A673 (cell line): ENCODE data around the gene NHLRC1. TPM values are rescaled to one million over a fixed set of nuclear protein-coding genes. Genes with fewer than 3 reads are reported as not detected.

Experiments used
- BruUV-seq: library from RNA; stranded (reverse); fragments of 400-500 nt; replicated peaks from 2 replicates; lab custom pipeline; 2021; lab: Mats Ljungman, UMichigan
- CTCF ChIA-PET: fragments of 300-600 bp; sonication (Branson Sonifier 250); formaldehyde crosslinking; loops from one replicate; lab custom pipeline; 2022; ENCODE audit warnings: antibody characterized with exemption; lab: Charles Lee
- POLR2A ChIA-PET: fragments of 300-600 bp; sonication (Branson Sonifier 250); formaldehyde crosslinking; loops from one replicate; lab custom pipeline; 2022; ENCODE audit warnings: antibody characterized with exemption; ENCODE audit not compliant: low non-redundant PET; lab: Charles Lee
- DNase-seq: peaks from one replicate; pipeline ENCODE4 v3.0.0-alpha.2; 2015; ENCODE audit warnings: low spot score
- H3K27ac ChIP-seq: fragments of 200-600 bp; sonication (generic); 2 replicates; pipeline ENCODE4 v1.5.1; 2016; ENCODE audit warnings: mixed run types, low read depth, mild to moderate bottlenecking, mixed read lengths, antibody characterized with exemption, low read length; ENCODE audit not compliant: poor library complexity, severe bottlenecking
- H3K27me3 ChIP-seq: fragments of 200-600 bp; sonication (generic); replicated peaks from 2 replicates; pipeline ENCODE4 v1.6.1; 2017; ENCODE audit warnings: mixed run types, low read depth, mild to moderate bottlenecking, mixed read lengths, antibody characterized with exemption, low read length; ENCODE audit not compliant: insufficient read depth, poor library complexity
- H3K36me3 ChIP-seq: fragments of 200-600 bp; sonication (generic); 2 replicates; pipeline ENCODE4 v1.6.1; 2016; ENCODE audit warnings: mixed run types, mild to moderate bottlenecking, mixed read lengths, antibody characterized with exemption, low read length; ENCODE audit not compliant: insufficient read depth, poor library complexity, severe bottlenecking
- H3K4me1 ChIP-seq: fragments of 200-600 bp; sonication (generic); 2 replicates; pipeline ENCODE4 v1.6.1; 2017; ENCODE audit warnings: mixed run types, mild to moderate bottlenecking, mixed read lengths, antibody characterized with exemption, low read length; ENCODE audit not compliant: insufficient read depth, poor library complexity, severe bottlenecking
- H3K4me3 ChIP-seq: fragments of 200-600 bp; sonication (generic); 2 replicates; pipeline ENCODE4 v1.5.1; 2016; ENCODE audit warnings: low read depth, mixed run types, mild to moderate bottlenecking, mixed read lengths, low read length; ENCODE audit not compliant: poor library complexity, severe bottlenecking
- H3K9me3 ChIP-seq: fragments of 200-600 bp; sonication (generic); 2 replicates; pipeline ENCODE4 v1.6.1; 2016; ENCODE audit warnings: mixed run types, low read depth, mild to moderate bottlenecking, mixed read lengths, antibody characterized with exemption, low read length; ENCODE audit not compliant: poor library complexity, severe bottlenecking
- EZH2 ChIP-seq: fragments of 200-600 bp; sonication (generic); IDR thresholded peaks from 2 replicates; pipeline ENCODE4 v1.6.1; 2017; ENCODE audit warnings: borderline replicate concordance, low read depth, mild to moderate bottlenecking, mixed read lengths, antibody characterized with exemption, low read length; ENCODE audit not compliant: poor library complexity, severe bottlenecking
- intact Hi-C: fragments of 100-400 bp; cut with micrococcal nuclease; formaldehyde crosslinking; loops from one replicate; pipeline ENCODE4 v1.10.0; 2022; ENCODE audit not compliant: unreplicated experiment
- total RNA-seq: library from RNA; stranded (reverse); gene quantifications from 2 replicates; pipeline ENCODE4 v1.2.3, GENCODE V29; 2021
- TF ChIP-seq, protein P1 (sequence below): fragments of 300-800, 200-600 bp; sonication (generic); conservative IDR thresholded peaks from 2 replicates; pipeline ENCODE4 v1.5.1; 2017; ENCODE audit warnings: low read depth, mild to moderate bottlenecking, antibody characterized with exemption, low read length, moderate library complexity, mixed read lengths

NHLRC1 gene
- total RNA-seq, 1 experiment from 2014 or later: 4.3 TPM

- no peaks in the 10 kb centered on the region for H3K36me3 ChIP-seq
- peaks cover 11% of the 10 kb centered on the region for H3K4me1 ChIP-seq
- no peak overlapping the region for H3K27ac ChIP-seq
- H3K9me3 ChIP-seq: no peaks in the 10 kb centered on the region
- peak overlapping the region; percentile 51 for H3K4me3 ChIP-seq
- intact Hi-C loops: loop anchor here (2.0 to 10.0 kb wide), 3 partner anchors 133 to 537 kb away; no protein-coding TSS in a partner anchor
- no TSS peak for BruUV-seq
- TF ChIP-seq, protein P1, sequence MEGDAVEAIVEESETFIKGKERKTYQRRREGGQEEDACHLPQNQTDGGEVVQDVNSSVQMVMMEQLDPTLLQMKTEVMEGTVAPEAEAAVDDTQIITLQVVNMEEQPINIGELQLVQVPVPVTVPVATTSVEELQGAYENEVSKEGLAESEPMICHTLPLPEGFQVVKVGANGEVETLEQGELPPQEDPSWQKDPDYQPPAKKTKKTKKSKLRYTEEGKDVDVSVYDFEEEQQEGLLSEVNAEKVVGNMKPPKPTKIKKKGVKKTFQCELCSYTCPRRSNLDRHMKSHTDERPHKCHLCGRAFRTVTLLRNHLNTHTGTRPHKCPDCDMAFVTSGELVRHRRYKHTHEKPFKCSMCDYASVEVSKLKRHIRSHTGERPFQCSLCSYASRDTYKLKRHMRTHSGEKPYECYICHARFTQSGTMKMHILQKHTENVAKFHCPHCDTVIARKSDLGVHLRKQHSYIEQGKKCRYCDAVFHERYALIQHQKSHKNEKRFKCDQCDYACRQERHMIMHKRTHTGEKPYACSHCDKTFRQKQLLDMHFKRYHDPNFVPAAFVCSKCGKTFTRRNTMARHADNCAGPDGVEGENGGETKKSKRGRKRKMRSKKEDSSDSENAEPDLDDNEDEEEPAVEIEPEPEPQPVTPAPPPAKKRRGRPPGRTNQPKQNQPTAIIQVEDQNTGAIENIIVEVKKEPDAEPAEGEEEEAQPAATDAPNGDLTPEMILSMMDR: no peak
- ChIA-PET CTCF (interaction anchor here (0.5 to 1.8 kb wide), 2 partner anchors 262 to 305 kb away, joined by 4 to 7 read pairs; no protein-coding TSS in a partner anchor), POLR2A (no interaction called here)
- H3K27me3 ChIP-seq: no peaks in the 10 kb centered on the region
- peak; percentile 7 for DNase-seq
Measured at GRCh38 chr6:18121580-18122127, 823 bp downstream of the NHLRC1 start.

DNA sequence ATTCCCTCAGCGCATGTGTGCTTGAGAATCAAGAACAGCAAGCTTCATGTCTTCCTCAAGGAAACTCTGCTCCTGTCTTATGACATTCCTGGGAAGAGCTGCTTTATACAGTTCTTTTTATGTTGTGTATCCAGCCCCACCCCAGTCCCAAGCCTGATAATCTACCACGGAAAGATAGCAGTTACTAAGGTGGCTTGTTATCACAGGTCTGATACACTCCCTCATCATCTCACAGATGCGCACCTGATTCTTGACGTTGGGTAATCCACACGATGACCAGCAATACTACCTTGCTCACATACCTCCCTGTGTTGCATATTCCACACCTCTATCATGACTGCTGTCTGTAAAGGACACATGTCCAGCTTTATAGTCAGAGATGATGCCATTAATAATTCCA is 3.2 kb downstream of the NHLRC1 start:
- Histone ChIP-seq H3K27me3 (no peaks in the 10 kb centered on the region), H3K36me3 (no peaks in the 10 kb centered on the region), H3K4me1 (peaks cover 11% of the 10 kb centered on the region), H3K27ac (no peak overlapping the region), H3K9me3 (no peaks in the 10 kb centered on the region), H3K4me3 (no peak overlapping the region)
- CTCF ChIA-PET: no interaction called here
- no TSS peak for BruUV-seq
- intact Hi-C loops: no loop called here
- TF ChIP-seq EZH2: no peak
- TF ChIP-seq, protein P1: no peak
- DNase-seq: no peak
- POLR2A ChIA-PET: no interaction called here

DNA sequence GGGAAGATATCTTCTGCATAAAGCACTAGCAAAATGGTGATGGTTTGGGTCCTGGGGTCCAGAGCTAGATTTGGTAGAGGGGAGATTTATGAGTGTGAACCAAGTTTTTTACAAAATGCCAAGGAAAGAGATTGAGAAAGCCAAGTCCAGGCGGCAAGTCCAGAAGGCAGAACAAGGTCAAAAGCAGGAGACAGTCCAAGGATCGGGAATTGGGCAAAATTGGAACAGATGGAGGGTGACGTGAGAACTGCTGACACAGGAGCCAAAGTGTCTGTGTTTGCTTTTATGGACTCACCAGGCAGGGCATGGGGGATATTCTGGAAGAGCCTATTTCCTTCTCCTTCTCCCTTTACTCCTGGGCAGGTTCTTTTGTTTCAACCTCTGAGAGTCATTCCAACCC is 4.1 kb downstream of the NHLRC1 start:
- Histone ChIP-seq H3K27ac (no peak overlapping the region), H3K9me3 (no peaks in the 10 kb centered on the region), H3K4me1 (peaks cover 11% of the 10 kb centered on the region), H3K27me3 (no peaks in the 10 kb centered on the region), H3K36me3 (no peaks in the 10 kb centered on the region), H3K4me3 (no peak overlapping the region)
- intact Hi-C loops: no loop called here
- TF ChIP-seq, protein P1: no peak
- TF ChIP-seq EZH2: no peak
- ChIA-PET POLR2A (no interaction called here), CTCF (no interaction called here)
- BruUV-seq: no TSS peak
- no peak for DNase-seq
